Inflammatory macrophage (primary cell): Measurements from ENCODE around the gene TRAF3.

Experiments used
- DNase-seq, 2 donors: peaks; one replicate each; pipeline ENCODE4 v3.0.0-alpha.2; 2020 to 2022
- total RNA-seq, 18 experiments: gene quantifications; one replicate each; lab custom pipeline; 2026; ENCODE audit warnings: mixed read lengths in 6 of 18, inconsistent platforms in 2 of 18; lab: John Stamatoyannopoulos, UW

TRAF3 gene, protein sequence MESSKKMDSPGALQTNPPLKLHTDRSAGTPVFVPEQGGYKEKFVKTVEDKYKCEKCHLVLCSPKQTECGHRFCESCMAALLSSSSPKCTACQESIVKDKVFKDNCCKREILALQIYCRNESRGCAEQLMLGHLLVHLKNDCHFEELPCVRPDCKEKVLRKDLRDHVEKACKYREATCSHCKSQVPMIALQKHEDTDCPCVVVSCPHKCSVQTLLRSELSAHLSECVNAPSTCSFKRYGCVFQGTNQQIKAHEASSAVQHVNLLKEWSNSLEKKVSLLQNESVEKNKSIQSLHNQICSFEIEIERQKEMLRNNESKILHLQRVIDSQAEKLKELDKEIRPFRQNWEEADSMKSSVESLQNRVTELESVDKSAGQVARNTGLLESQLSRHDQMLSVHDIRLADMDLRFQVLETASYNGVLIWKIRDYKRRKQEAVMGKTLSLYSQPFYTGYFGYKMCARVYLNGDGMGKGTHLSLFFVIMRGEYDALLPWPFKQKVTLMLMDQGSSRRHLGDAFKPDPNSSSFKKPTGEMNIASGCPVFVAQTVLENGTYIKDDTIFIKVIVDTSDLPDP
- total RNA-seq, result 69.3 to 124 (median 103) reads per million in 18 experiments

- DNase-seq, result peak; percentile 69 to 86
These were observed at the start of gene TRAF3 for GRCh38 chr14:102776761-102777710. TRAF3 (plus strand) TSS chr14:102777449; CDS start chr14:102870202, 92,753 bp downstream.

DNA sequence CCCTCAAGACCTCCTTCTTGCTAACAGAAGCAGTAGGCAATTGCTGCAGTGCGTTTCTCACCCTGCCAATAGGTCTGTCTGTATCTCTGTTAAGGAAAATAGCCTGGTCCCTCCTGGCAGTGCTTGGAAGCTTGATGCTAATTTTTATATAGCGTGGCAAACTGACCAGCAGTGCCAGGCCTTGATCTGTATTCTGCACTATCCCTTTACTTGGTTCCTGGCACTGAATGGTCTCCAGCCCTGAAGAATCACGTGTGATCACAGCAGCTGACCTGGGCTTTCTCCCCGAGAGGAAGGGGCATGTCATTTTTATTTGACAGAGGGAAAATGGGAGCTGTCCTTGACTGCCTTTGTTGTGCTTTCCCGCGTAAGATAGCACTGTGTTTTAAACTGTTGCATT lies 48.7 kb upstream of the TRAF3 start:
- no peak for DNase-seq

DNA sequence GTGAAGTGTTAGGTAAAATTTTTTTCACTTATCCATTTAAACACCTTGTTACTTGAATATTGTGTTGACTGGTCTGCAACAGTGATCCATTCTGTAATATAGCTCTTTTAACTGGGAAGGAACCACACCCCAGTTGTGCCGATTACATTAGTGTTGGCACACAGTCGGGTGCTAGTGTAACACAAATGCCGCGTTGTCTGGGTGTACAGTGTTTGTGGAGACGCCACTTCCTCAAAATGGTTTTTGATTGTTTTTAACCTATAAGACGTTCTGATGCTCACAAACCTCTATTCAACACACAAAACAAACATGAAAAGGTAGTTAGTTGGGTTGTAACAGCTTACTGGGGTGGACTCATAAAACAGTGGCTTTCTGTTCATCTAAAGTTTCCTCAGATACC lies 48.0 kb upstream of the TRAF3 start:
- DNase-seq, result no peak

GRCh38 chr14:102729825-102730224 lies 47.4 kb upstream of the TRAF3 start:
- no peak for DNase-seq

DNA sequence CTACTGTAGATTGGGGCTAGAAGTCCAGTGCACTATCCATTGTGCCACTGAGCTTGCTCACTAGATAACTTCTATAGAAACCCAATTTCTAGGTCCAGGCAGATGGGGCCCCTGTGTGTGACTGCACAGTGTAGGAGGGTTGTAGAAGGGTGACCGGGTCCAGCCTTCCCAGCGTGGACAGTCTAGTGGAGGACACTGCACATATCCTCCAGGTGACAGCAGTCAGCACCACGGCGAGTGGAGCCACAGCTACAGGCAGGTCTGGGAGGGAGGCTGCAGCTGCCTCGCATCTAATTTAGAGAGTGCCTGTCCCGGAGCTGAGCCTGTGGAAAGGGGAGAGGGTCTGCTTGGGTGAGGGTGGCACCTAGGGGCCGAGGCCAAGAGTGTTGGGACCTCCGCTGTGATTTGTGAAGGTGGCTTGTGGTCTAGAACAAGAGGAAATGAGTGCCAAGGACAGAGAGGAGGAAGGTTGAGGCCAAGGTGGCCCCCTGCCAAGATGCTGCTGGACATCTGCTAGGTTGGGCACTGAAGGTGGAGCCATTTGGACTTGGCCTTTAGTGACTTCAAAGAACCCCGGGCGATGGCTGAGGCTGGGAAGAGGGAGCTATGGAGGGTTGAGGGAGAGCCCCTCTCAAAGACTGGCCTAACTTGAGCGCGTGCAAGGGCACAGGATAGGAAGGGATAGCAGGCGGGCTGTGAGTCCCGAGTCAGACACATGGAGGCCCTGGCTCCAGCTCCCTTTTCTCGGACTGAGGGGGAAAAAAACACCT lies 46.0 kb upstream of the TRAF3 start:
- no peak for DNase-seq

- DNase-seq, result no peak
These were observed 45.1 kb upstream of the TRAF3 start for GRCh38 chr14:102731871-102732800.

- DNase-seq, result no peak
These were observed 44.3 kb upstream of the TRAF3 start for GRCh38 chr14:102732924-102733323.

- DNase-seq, result no peak
These were observed 43.9 kb upstream of the TRAF3 start for GRCh38 chr14:102733326-102733725.

GRCh38 chr14:102734436-102734835 lies 42.8 kb upstream of the TRAF3 start:
- no peak for DNase-seq

DNA sequence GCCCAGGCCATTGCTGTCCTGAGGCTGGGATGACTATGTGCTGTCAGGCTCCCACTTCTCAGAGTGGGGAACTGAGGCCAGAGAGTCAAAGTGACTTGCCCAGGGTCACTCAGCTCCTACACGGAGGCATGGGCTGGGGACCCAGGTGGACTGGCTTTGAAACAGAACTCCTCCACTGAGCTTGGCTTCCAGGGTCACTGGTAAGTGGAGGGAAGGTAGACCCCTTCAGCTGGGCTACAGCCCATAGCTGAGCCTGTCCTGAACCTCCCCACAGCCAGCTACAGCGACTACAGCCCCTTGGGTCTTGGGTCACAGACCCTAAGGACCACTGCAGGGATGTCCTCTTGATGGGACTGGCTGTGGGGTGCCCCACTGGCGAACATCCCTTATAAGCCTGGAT lies 40.3 kb upstream of the TRAF3 start:
- DNase-seq, result no peak

DNA sequence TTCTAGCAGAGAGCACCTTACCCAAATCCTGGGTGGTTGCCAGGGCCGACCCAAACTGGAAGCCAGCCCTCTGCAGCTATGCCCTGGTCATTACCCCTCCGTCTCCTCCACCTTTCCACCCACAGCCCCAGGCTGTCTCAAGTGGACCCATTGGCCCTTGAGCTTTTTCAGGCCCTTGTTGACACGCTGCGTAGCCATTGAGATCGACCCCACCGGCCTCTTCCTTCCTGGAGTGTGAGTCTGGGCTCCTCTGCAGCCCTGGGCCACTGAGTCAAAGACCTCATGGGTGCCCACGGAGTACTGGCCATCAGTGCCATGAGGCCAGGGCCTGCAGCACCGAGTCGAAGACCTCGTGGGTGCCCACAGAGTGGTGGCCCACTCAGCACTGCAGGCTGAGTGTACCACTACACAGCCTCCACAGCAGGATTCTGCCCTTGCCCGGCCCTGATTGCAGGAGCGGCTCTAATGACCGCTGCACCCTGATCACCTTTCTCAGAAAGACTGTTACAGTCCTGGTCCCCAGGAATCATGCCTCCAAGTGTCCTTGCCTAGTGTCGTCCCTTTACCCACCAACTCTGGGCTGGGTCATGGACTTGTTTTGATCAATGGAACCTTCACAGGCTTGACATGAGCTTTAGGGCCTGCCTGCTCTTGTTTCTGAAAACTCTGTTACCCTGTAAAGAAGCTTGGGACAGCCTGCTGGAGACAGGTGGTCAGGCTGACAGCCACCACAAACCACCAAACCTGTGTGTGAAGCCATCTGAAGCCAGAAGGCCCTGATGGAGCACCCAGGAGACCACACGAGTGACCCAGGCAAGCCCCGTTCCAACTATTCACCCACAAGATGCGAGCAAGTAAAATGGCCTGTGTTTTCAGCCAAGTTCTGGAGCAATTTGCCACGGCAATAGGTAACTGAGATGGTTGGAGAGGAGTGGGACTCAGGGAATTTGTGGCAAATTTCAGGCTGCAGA lies 39.6 kb upstream of the TRAF3 start:
- no peak for DNase-seq

GRCh38 chr14:102738373-102739189 lies 38.7 kb upstream of the TRAF3 start:
- DNase-seq, result no peak

DNA sequence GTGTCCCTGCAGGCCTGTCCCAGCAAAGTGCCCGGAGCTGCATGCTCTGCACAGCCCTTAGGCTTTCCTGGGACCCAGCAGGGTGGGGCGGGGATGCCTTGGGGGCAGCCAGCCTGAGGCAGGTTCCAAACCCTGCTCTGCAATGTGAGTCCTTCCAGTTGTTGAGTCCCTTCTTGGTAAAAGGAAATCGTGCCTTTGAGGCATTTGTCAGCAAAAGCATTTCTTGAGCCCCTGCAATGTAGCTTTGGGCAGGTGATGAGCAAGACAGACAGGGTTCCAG lies 38.1 kb upstream of the TRAF3 start:
- DNase-seq, result no peak

DNA sequence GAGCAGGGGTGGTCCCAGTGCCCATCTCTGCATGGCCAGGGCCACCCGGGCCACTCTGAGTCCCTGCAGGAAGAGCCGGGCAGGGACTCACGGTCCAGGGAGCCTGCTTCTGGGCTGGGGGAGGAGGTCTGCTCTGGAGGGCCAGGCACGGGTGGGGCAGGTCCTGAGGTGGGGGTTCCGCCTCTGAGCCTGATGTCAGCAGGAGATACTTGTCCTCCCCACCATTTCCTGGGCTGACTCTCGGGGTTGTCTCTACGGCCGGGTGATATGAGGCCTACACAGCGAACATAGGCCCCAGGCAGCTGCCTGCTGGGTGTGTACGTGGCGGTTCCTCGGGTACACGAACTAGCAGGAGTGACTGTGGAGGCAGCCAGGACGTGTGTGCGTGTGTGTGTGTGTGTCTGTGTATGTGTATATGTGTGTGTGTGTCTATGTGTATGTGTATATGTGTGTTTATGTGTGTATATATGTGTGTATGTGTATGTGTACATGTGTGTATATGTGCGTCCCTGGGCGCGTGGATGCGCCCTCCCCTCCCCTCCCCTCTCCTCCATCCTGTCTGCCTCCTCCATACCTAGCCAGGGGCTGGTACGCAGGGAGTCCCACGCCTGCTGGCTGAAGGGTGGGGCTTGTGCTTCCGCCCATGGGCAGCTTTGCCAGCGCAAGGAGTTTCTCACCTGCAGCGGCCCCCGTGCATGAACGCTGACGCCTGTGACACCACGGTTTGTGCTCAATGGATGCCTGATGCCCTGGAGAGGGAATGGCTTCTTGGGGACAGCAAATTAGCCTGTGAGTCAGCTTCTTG lies 30.4 kb upstream of the TRAF3 start:
- DNase-seq, result no peak

DNA sequence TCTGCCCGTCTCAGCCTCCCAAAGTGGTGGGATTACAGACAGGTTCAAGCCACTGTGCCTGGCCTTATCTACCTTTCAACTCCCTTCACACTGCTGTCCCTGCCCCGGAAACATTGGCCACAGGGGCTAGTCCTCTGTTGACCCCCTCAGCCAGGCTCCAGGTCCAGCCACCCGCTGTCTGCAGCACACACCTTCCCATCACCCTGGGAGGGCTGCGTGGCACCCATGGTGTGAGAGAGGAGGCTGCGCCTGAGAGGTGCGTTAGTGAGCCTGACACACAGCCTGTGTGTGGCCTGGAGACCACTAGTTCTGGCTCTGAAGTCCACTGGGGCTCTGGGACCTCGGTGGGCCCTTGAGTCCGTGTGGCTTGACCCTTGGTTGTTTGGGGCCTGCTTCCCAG lies 28.4 kb upstream of the TRAF3 start:
- DNase-seq, result no peak

GRCh38 chr14:102749393-102750305 lies 27.6 kb upstream of the TRAF3 start:
- no peak for DNase-seq

GRCh38 chr14:102750376-102750775 lies 26.9 kb upstream of the TRAF3 start:
- no peak for DNase-seq
